ENCODE results near the gene HLA-DPA1. TPM values are rescaled to one million over a fixed set of nuclear protein-coding genes. Genes with fewer than 3 reads are reported as not detected.
A peak's percentile ranks its signal among the peaks of the same experiment; 100 is the strongest.

The HLA-DPA1 gene
- total RNA-seq, 1 donor from 2014 or later: 141 TPM

GRCh38 chr6:33028220-33028849, 45.1 kb downstream of the HLA-DPA1 start:
- ATAC-seq: no peak
- intact Hi-C loops (cut with DNase I): no loop called here
- DNase-seq (ENCODE audit: low spot score): no peak

GRCh38 chr6:33024521-33024920, 48.9 kb downstream of the HLA-DPA1 start:
- intact Hi-C loops (cut with DNase I): no loop called here
- no peak for DNase-seq (ENCODE audit: low spot score)
- ATAC-seq: no peak

- no peak for DNase-seq (ENCODE audit: low spot score)
- no peak for ATAC-seq
- intact Hi-C loops (cut with DNase I): no loop called here
Measured at GRCh38 chr6:33023536-33023935, 49.9 kb downstream of the HLA-DPA1 start.

DNA sequence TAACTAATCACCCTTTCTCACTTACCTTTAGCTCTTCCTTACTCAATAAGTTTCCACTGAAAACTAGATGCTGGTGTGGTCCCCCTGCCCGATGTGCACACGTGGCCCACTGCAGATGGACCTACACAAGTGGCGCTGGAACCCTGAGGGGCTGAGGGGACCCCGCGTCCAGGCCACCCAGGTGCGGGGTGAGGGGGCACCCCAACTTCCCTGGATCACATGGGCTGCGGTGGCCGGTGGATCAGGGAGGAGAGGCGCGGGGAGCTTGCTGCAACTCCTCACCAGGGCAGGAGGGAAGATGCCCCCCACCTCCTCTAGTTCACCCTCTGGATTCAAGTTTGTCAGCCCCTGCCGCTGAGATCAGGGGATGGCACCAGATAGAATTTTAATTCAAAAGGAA, 51.5 kb downstream of the HLA-DPA1 start:
- ATAC-seq: no peak
- DNase-seq (ENCODE audit: low spot score): no peak
- intact Hi-C loops (cut with DNase I): no loop called here

GRCh38 chr6:33019372-33019771, 54.1 kb downstream of the HLA-DPA1 start:
- intact Hi-C loops (cut with DNase I): loop anchor here (10.0 kb wide), 1 partner anchor 225 kb away; no protein-coding TSS in a partner anchor
- DNase-seq (ENCODE audit: low spot score) (no peak), ATAC-seq (peak; percentile 25)

DNA sequence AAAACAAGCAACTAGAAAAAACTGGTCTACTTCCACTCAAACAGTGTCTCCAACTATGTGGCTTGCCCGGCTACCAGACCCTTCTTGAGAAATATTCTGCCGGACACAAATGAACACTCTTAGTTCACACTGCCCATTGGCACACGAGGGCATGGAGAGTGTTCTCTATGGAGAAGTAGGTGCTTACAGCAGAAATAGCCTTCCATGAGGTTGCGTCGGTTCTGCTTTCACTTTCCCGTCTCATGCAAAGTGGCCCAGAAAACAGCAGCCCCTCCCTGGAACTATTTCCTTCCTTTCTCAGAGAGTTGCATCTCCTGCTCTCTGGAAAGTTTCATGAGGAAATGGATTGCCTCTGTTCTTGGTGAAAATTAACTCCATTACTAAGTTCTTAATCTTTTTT, 54.5 kb downstream of the HLA-DPA1 start:
- ATAC-seq (peak; percentile 89), DNase-seq (ENCODE audit: low spot score) (peak; percentile 76)
- intact Hi-C loops (cut with DNase I): loop anchor here (10.0 kb wide), 1 partner anchor 226 kb away; no protein-coding TSS in a partner anchor

DNA sequence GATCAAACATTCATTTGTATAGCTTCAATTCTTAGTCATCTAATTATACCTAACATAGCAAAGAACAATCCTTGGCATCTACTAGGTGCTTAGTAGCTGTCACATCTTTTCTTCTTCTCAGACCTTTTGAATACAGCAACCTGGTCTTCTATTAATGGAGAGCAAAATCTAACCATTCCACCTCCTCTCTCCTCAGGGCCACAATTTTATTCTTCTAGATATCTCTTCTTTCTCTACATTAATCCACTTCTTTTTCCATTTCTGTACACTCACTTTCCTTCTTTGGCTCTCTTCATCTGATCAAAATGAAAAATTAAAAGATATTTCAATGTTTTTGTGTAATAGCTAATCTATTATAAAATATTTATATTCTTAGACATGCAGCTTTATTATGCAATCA, 55.0 kb downstream of the HLA-DPA1 start:
- intact Hi-C loops (cut with DNase I): loop anchor here (10.0 kb wide), 1 partner anchor 226 kb away; no protein-coding TSS in a partner anchor
- DNase-seq (ENCODE audit: low spot score): no peak
- ATAC-seq: no peak

DNA sequence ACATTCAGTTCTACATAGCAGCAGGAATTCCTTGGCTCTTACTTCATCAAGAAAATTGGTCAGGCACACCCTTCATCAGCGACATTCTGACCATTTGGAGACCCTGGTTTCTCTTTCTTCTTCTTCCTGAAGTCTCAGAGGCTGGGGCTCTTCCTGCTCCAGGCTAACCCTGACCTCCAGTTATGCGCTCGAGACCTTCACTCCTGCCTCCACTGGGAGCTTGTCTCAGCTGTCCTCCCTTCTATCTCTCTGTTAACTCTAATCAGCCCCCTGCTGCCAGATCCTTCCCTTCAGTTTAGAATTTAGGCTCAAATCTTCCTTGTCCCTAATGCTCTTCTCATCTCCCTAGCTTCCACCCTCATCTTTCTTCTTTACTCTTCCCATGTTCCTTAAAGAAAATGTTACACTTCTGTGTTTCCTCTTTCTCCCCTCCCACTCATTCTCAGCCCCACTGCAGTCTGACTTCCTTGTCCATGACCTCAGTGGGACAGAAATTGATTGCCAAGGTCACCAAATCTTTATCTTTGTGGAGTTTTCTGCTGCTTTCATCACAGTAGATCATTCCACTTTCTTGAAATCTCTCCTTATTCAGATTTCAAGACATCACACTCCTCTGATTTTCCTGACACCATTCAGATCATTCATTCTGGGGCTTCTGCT, 55.6 kb downstream of the HLA-DPA1 start:
- intact Hi-C loops (cut with DNase I): loop anchor here (10.0 kb wide), 1 partner anchor 227 kb away; no protein-coding TSS in a partner anchor
- ATAC-seq (no peak), DNase-seq (ENCODE audit: low spot score) (no peak)

GRCh38 chr6:33017018-33017417, 56.4 kb downstream of the HLA-DPA1 start:
- DNase-seq (ENCODE audit: low spot score) (no peak), ATAC-seq (no peak)
- intact Hi-C loops (cut with DNase I): loop anchor here (10.0 kb wide), 1 partner anchor 228 kb away; no protein-coding TSS in a partner anchor

DNA sequence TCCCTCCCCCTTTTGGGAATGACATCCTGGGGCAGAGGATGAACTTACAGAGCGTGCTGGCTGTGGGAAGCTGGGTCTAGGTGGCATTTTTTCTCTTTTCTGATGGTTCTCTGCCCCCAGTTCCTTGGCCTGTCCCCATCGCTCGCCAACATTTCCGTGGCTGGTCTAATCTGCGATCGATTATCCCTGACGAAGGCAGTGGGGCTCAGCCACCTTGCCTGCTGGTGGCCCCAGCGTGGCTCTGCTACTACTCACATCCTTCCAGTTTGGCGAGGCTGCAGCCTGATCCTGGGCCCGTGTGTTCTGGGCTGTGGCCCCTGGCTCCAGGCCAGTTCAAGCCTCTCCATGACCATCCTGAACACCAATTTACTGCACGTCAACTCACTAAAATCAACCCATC, 57.7 kb downstream of the HLA-DPA1 start:
- intact Hi-C loops (cut with DNase I): loop anchor here (10.0 kb wide), 1 partner anchor 229 kb away; no protein-coding TSS in a partner anchor
- ATAC-seq: no peak
- DNase-seq (ENCODE audit: low spot score): no peak

DNA sequence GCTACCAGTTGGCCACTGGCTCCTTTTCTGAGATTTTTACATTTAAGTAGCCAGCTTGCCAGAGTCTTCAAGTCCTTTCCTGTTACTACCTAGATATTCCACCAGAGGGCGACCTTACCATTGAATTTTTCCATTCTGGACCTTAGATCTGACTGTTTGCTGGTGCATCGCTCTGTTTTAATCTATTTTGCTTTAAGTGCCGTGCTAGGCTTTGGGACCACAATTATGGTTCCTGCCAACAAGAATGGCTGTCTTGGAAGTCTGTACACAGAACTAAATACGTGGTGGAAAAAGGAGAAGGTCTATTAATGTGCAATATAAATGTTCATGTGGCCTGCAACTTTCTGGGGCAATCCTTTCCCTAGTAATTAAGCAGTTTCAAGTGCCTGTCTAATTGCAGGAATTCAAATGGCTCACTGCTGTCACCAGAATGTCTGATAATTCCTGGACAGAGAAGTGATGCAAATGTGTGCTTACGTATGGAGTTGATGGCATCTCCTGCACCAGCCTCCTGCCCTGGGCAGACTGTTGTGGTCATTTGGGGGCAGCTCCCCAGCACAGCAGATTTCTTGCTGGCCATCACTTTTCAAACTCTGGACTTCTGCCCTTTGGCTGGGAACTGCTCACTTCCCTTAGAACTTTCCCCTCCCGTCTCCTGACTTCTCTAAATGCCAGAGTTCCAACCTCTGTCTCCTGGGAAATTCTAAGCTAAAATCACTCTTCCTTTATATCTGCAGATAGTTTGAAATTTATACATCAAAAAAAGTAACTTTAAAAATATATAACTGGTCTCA, 58.4 kb downstream of the HLA-DPA1 start:
- ATAC-seq (peak; percentile 68), DNase-seq (ENCODE audit: low spot score) (no peak)
- intact Hi-C loops (cut with DNase I): loop anchor here (5.0 to 10.0 kb wide), 2 partner anchors 67 to 230 kb away; no protein-coding TSS in a partner anchor

Other genes with a start within 250 kb of the HLA-DPA1 start
- 26.3 TPM for gene TAP2, start 234.9 kb downstream of the HLA-DPA1 start, total RNA-seq
- 39.3 TPM for gene PSMB8, start 229.6 kb downstream of the HLA-DPA1 start, total RNA-seq
- 32.8 TPM for gene TAP1, start 219.9 kb downstream of the HLA-DPA1 start, total RNA-seq
- 41.1 TPM for gene PSMB9, start 219.5 kb downstream of the HLA-DPA1 start, total RNA-seq
- 46.9 TPM for gene HLA-DMB, start 132.6 kb downstream of the HLA-DPA1 start, total RNA-seq
- gene HLA-DMA, start 120.6 kb downstream of the HLA-DPA1 start, total RNA-seq: 70.1 TPM
- 188 TPM for gene BRD2, start 105.1 kb downstream of the HLA-DPA1 start, total RNA-seq
- 9.7 TPM for gene HLA-DOA, start 64.1 kb downstream of the HLA-DPA1 start, total RNA-seq
- gene HLA-DPB1, start 2.3 kb upstream of the HLA-DPA1 start, total RNA-seq: 138 TPM
- gene COL11A2, start 118.8 kb upstream of the HLA-DPA1 start, total RNA-seq: 5.6 TPM
- gene RXRB, start 127.0 kb upstream of the HLA-DPA1 start, total RNA-seq: 54.0 TPM
- gene SLC39A7, start 127.2 kb upstream of the HLA-DPA1 start, total RNA-seq: 65.3 TPM
- 12.7 TPM for gene HSD17B8, start 131.0 kb upstream of the HLA-DPA1 start, total RNA-seq
- 39.5 TPM for gene RING1, start 134.9 kb upstream of the HLA-DPA1 start, total RNA-seq
- 50.0 TPM for gene VPS52, start 198.2 kb upstream of the HLA-DPA1 start, total RNA-seq
- gene RPS18, start 198.4 kb upstream of the HLA-DPA1 start, total RNA-seq: 1,733 TPM
- 14.8 TPM for gene B3GALT4, start 203.5 kb upstream of the HLA-DPA1 start, total RNA-seq
- 32.4 TPM for gene WDR46, start 215.6 kb upstream of the HLA-DPA1 start, total RNA-seq
- 27.1 TPM for gene PFDN6, start 216.0 kb upstream of the HLA-DPA1 start, total RNA-seq
- 83.5 TPM for gene RGL2, start 225.3 kb upstream of the HLA-DPA1 start, total RNA-seq
- gene TAPBP, start 240.4 kb upstream of the HLA-DPA1 start, total RNA-seq: 85.5 TPM
- gene ZBTB22, start 244.1 kb upstream of the HLA-DPA1 start, total RNA-seq: 23.2 TPM
- 35.9 TPM for gene DAXX, start 249.3 kb upstream of the HLA-DPA1 start, total RNA-seq